ENCODE results near the gene GTPBP4. TPM values are rescaled to one million over a fixed set of nuclear protein-coding genes. Genes with fewer than 3 reads are reported as not detected.

GTPBP4 gene
- total and polyA plus RNA-seq, 2 of the 13 experiments (the other 11 are each of a cell fraction or from before 2014, with no cell fraction given) = 24.1 to 85.5 TPM

GRCh38 chr10:964988-965417 is 23.2 kb upstream of the GTPBP4 start (continued):
- TF ChIP-seq ZBTB10 (CRISPR knock-in tag; IDR thresholded peaks at IDR 0.05; ENCODE audit: borderline replicate concordance) (no peak), ZKSCAN1 (IDR thresholded peaks at IDR 0.05; ENCODE audit: low read length) (no peak), ZNF691 (CRISPR knock-in tag; IDR thresholded peaks at IDR 0.05; ENCODE audit: borderline replicate concordance, low read depth) (0 out of 2 replicates have a peak, but pooled peaks have one; percentile 51), ZNF75D (CRISPR knock-in tag; IDR thresholded peaks at IDR 0.05; ENCODE audit: borderline replicate concordance) (no peak), THAP9 (CRISPR knock-in tag; IDR thresholded peaks at IDR 0.05; ENCODE audit: borderline replicate concordance) (peak; percentile 20; the same call in 1 of the 2 replicates), NR0B2 (CRISPR knock-in tag; IDR thresholded peaks at IDR 0.05) (no peak), ZNF616 (CRISPR knock-in tag; IDR thresholded peaks at IDR 0.05; ENCODE audit: low read depth) (no peak), HDAC2 (CRISPR knock-in tag; IDR thresholded peaks at IDR 0.05) (no peak), ZSCAN31 (CRISPR knock-in tag; IDR thresholded peaks at IDR 0.05; ENCODE audit: low read depth) (no peak), SCMH1 (CRISPR knock-in tag; IDR thresholded peaks at IDR 0.05; ENCODE audit: borderline replicate concordance) (no peak), GTF2F1 (IDR thresholded peaks at IDR 0.05; ENCODE audit: low read length) (no peak), CHD4 (IDR thresholded peaks at IDR 0.05; ENCODE audit: borderline replicate concordance, low read length) (no peak), STAT6 (CRISPR knock-in tag; IDR thresholded peaks at IDR 0.05; ENCODE audit: borderline replicate concordance) (no peak), PCBP2 (optimal IDR thresholded peaks at IDR 0.05; ENCODE audit: low read depth, low read length, poor library complexity, severe bottlenecking) (no peak), HINFP (CRISPR knock-in tag; IDR thresholded peaks at IDR 0.05; ENCODE audit: low read depth) (no peak), SP140L (CRISPR knock-in tag; IDR thresholded peaks at IDR 0.05; ENCODE audit: borderline replicate concordance) (no peak), U2AF2 (IDR thresholded peaks at IDR 0.05; ENCODE audit: low read depth, low read length) (no peak)

Measured in HepG2 (cell line).